ENCODE data around the gene PTPN13.

Gene PTPN13

DNA sequence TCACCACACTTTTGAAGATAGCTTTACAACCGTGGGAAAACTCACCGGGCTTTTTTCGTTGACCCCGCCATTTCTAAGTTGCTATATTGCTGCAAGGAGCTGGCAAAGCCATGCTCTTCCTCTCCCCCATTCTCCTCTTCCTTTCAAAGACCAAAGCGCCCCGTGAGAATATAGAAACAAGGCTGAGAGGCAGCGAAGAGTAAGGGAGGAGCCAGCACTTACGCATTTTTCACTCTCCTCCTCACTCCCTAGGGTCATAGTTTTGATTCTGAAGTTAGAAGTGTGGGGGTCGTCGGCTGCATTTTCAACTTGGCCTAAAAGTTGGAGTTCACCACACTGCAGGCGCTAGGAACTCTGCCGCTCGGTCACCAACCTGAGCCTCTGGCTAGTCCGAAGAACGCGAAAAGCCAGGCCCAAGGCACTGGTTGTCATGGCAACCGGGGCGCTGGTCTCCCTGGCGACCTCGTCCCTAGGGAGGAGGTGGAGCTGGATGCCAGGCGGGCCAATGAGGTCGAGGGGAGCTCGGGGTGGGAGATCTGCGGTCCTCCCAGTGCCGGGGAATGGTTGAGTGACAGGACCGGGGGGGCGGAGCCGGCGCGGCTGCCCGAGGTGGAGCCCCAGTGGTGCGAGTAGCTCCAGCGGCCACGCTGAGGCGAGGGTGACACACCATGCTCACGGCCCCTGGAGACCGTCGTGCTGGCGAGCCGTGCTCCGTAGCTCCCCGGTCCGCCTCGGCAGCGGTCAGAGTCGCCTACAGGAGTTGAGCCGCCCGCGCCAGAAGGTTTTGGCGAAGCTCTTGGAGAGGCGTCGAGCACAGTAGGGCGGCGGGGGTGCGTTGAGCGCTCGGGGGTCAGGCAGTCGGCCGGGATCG lies at the start of gene PTPN13 (continued):
- TF ChIP-seq ZNF548 (tag by site-specific recombination; IDR thresholded peaks at IDR 0.05) (no peak), ZNF37A (tag by site-specific recombination; IDR thresholded peaks at IDR 0.05) (no peak), ZNF747 (tag by site-specific recombination; IDR thresholded peaks at IDR 0.05) (no peak), ZBTB8A (tag by site-specific recombination; IDR thresholded peaks at IDR 0.05) (no peak; the same call in 1 of the 2 replicates), ZNF350 (tag by site-specific recombination; IDR thresholded peaks at IDR 0.05) (no peak), ZNF354C (tag by site-specific recombination; IDR thresholded peaks at IDR 0.05; ENCODE audit: borderline replicate concordance, low read depth) (no peak), ZNF394 (tag by site-specific recombination; IDR thresholded peaks at IDR 0.05; ENCODE audit: borderline replicate concordance) (peak; percentile 74), ZNF776 (tag by site-specific recombination; IDR thresholded peaks at IDR 0.05; ENCODE audit: borderline replicate concordance) (no peak), ZNF324 (tag by site-specific recombination; IDR thresholded peaks at IDR 0.05) (no peak), ZNF664 (tag by site-specific recombination; IDR thresholded peaks at IDR 0.05) (no peak), ZNF660 (tag by site-specific recombination; IDR thresholded peaks at IDR 0.05) (peak; percentile 38; the same call in 1 of the 2 replicates), ZNF785 (tag by site-specific recombination; IDR thresholded peaks at IDR 0.05) (no peak), ZSCAN23 (tag by site-specific recombination; IDR thresholded peaks at IDR 0.05) (no peak), ZFP69B (tag by site-specific recombination; IDR thresholded peaks at IDR 0.05) (no peak), GLIS2 (tag by site-specific recombination; IDR thresholded peaks at IDR 0.05) (peak; percentile 86), ZNF155 (tag by site-specific recombination; IDR thresholded peaks at IDR 0.05) (no peak), WT1 (tag by site-specific recombination; IDR thresholded peaks at IDR 0.05) (peak; percentile 48; the same call in 1 of the 2 replicates), ZNF670 (tag by site-specific recombination; IDR thresholded peaks at IDR 0.05; ENCODE audit: low read depth) (no peak), ZNF146 (tag by site-specific recombination; IDR thresholded peaks at IDR 0.05) (no peak), ZNF830 (tag by site-specific recombination; IDR thresholded peaks at IDR 0.05; ENCODE audit: low read depth) (no peak), ZNF707 (tag by site-specific recombination; IDR thresholded peaks at IDR 0.05) (no peak), BCL11B (tag by site-specific recombination; IDR thresholded peaks at IDR 0.05; ENCODE audit: low read depth) (no peak), ZNF555 (tag by site-specific recombination; conservative IDR thresholded peaks at IDR 0.05) (no peak), ZNF24 (tag by site-specific recombination; IDR thresholded peaks at IDR 0.05) (peak; percentile 41; the same call in 1 of the 2 replicates)
- TF ChIP-seq, protein P1, sequence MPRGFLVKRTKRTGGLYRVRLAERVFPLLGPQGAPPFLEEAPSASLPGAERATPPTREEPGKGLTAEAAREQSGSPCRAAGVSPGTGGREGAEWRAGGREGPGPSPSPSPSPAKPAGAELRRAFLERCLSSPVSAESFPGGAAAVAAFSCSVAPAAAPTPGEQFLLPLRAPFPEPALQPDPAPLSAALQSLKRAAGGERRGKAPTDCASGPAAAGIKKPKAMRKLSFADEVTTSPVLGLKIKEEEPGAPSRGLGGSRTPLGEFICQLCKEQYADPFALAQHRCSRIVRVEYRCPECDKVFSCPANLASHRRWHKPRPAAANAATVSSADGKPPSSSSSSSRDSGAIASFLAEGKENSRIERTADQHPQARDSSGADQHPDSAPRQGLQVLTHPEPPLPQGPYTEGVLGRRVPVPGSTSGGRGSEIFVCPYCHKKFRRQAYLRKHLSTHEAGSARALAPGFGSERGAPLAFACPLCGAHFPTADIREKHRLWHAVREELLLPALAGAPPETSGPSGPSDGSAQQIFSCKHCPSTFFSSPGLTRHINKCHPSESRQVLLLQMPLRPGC (tag by site-specific recombination; IDR thresholded peaks at IDR 0.05): no peak
- TF ChIP-seq, protein P2, sequence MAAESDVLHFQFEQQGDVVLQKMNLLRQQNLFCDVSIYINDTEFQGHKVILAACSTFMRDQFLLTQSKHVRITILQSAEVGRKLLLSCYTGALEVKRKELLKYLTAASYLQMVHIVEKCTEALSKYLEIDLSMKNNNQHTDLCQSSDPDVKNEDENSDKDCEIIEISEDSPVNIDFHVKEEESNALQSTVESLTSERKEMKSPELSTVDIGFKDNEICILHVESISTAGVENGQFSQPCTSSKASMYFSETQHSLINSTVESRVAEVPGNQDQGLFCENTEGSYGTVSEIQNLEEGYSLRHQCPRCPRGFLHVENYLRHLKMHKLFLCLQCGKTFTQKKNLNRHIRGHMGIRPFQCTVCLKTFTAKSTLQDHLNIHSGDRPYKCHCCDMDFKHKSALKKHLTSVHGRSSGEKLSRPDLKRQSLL (tag by site-specific recombination; IDR thresholded peaks at IDR 0.05): 0 out of 2 replicates have a peak, but pooled peaks have one; percentile 32
- TF ChIP-seq, protein P3, sequence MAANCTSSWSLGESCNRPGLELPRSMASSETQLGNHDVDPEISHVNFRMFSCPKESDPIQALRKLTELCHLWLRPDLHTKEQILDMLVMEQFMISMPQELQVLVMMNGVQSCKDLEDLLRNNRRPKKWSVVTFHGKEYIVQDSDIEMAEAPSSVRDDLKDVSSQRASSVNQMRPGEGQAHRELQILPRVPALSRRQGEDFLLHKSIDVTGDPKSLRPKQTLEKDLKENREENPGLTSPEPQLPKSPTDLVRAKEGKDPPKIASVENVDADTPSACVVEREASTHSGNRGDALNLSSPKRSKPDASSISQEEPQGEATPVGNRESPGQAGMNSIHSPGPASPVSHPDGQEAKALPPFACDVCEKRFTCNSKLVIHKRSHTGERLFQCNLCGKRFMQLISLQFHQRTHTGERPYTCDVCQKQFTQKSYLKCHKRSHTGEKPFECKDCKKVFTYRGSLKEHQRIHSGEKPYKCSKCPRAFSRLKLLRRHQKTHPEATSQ (tag by site-specific recombination; IDR thresholded peaks at IDR 0.05): no peak
- TF ChIP-seq, protein P4, sequence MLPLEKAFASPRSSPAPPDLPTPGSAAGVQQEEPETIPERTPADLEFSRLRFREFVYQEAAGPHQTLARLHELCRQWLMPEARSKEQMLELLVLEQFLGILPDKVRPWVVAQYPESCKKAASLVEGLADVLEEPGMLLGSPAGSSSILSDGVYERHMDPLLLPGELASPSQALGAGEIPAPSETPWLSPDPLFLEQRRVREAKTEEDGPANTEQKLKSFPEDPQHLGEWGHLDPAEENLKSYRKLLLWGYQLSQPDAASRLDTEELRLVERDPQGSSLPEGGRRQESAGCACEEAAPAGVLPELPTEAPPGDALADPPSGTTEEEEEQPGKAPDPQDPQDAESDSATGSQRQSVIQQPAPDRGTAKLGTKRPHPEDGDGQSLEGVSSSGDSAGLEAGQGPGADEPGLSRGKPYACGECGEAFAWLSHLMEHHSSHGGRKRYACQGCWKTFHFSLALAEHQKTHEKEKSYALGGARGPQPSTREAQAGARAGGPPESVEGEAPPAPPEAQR (tag by site-specific recombination; IDR thresholded peaks at IDR 0.05): no peak
- TF ChIP-seq, protein P5, sequence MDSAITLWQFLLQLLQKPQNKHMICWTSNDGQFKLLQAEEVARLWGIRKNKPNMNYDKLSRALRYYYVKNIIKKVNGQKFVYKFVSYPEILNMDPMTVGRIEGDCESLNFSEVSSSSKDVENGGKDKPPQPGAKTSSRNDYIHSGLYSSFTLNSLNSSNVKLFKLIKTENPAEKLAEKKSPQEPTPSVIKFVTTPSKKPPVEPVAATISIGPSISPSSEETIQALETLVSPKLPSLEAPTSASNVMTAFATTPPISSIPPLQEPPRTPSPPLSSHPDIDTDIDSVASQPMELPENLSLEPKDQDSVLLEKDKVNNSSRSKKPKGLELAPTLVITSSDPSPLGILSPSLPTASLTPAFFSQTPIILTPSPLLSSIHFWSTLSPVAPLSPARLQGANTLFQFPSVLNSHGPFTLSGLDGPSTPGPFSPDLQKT (IDR thresholded peaks at IDR 0.05; ENCODE audit: borderline replicate concordance, low read depth, low read length): no peak
- TF ChIP-seq, protein P6, sequence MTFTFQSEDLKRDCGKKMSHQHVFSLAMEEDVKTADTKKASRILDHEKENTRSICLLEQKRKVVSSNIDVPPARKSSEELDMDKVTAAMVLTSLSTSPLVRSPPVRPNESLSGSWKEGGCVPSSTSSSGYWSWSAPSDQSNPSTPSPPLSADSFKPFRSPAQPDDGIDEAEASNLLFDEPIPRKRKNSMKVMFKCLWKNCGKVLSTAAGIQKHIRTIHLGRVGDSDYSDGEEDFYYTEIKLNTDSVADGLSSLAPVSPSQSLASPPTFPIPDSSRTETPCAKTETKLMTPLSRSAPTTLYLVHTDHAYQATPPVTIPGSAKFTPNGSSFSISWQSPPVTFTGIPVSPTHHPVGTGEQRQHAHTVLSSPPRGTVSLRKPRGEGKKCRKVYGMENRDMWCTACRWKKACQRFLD (tag by site-specific recombination; IDR thresholded peaks at IDR 0.05): no peak
